A673 (cell line): ENCODE results near the gene ATP5F1D. TPM values are rescaled to one million over a fixed set of nuclear protein-coding genes. Genes with fewer than 3 reads are reported as not detected.
A peak's percentile ranks its signal among the peaks of the same experiment; 100 is the strongest.

Experiments
- BruUV-seq: library from RNA; stranded (reverse); fragments of 400-500 nt; replicated peaks from 2 replicates; lab custom pipeline; 2021; lab: Mats Ljungman, UMichigan
- CTCF ChIA-PET: fragments of 300-600 bp; sonication (Branson Sonifier 250); formaldehyde crosslinking; loops from one replicate; lab custom pipeline; 2022; ENCODE audit warnings: antibody characterized with exemption; lab: Charles Lee
- POLR2A ChIA-PET: fragments of 300-600 bp; sonication (Branson Sonifier 250); formaldehyde crosslinking; loops from one replicate; lab custom pipeline; 2022; ENCODE audit warnings: antibody characterized with exemption; ENCODE audit not compliant: low non-redundant PET; lab: Charles Lee
- DNase-seq: peaks from one replicate; pipeline ENCODE4 v3.0.0-alpha.2; 2015; ENCODE audit warnings: low spot score
- H3K27ac ChIP-seq: fragments of 200-600 bp; sonication (generic); 2 replicates; pipeline ENCODE4 v1.5.1; 2016; ENCODE audit warnings: mixed run types, low read depth, mild to moderate bottlenecking, mixed read lengths, antibody characterized with exemption, low read length; ENCODE audit not compliant: poor library complexity, severe bottlenecking
- H3K27me3 ChIP-seq: fragments of 200-600 bp; sonication (generic); replicated peaks from 2 replicates; pipeline ENCODE4 v1.6.1; 2017; ENCODE audit warnings: mixed run types, low read depth, mild to moderate bottlenecking, mixed read lengths, antibody characterized with exemption, low read length; ENCODE audit not compliant: insufficient read depth, poor library complexity
- H3K36me3 ChIP-seq: fragments of 200-600 bp; sonication (generic); 2 replicates; pipeline ENCODE4 v1.6.1; 2016; ENCODE audit warnings: mixed run types, mild to moderate bottlenecking, mixed read lengths, antibody characterized with exemption, low read length; ENCODE audit not compliant: insufficient read depth, poor library complexity, severe bottlenecking
- H3K4me1 ChIP-seq: fragments of 200-600 bp; sonication (generic); 2 replicates; pipeline ENCODE4 v1.6.1; 2017; ENCODE audit warnings: mixed run types, mild to moderate bottlenecking, mixed read lengths, antibody characterized with exemption, low read length; ENCODE audit not compliant: insufficient read depth, poor library complexity, severe bottlenecking
- H3K4me3 ChIP-seq: fragments of 200-600 bp; sonication (generic); 2 replicates; pipeline ENCODE4 v1.5.1; 2016; ENCODE audit warnings: low read depth, mixed run types, mild to moderate bottlenecking, mixed read lengths, low read length; ENCODE audit not compliant: poor library complexity, severe bottlenecking
- H3K9me3 ChIP-seq: fragments of 200-600 bp; sonication (generic); 2 replicates; pipeline ENCODE4 v1.6.1; 2016; ENCODE audit warnings: mixed run types, low read depth, mild to moderate bottlenecking, mixed read lengths, antibody characterized with exemption, low read length; ENCODE audit not compliant: poor library complexity, severe bottlenecking
- CTCF ChIP-seq: fragments of 300-800, 200-600 bp; sonication (generic); conservative IDR thresholded peaks from 2 replicates; pipeline ENCODE4 v1.5.1; 2017; ENCODE audit warnings: low read depth, mild to moderate bottlenecking, antibody characterized with exemption, low read length, moderate library complexity, mixed read lengths
- EZH2 ChIP-seq: fragments of 200-600 bp; sonication (generic); IDR thresholded peaks from 2 replicates; pipeline ENCODE4 v1.6.1; 2017; ENCODE audit warnings: borderline replicate concordance, low read depth, mild to moderate bottlenecking, mixed read lengths, antibody characterized with exemption, low read length; ENCODE audit not compliant: poor library complexity, severe bottlenecking
- intact Hi-C: fragments of 100-400 bp; cut with micrococcal nuclease; formaldehyde crosslinking; loops from one replicate; pipeline ENCODE4 v1.10.0; 2022; ENCODE audit not compliant: unreplicated experiment
- total RNA-seq: library from RNA; stranded (reverse); gene quantifications from 2 replicates; pipeline ENCODE4 v1.2.3, GENCODE V29; 2021

Gene ATP5F1D
- total RNA-seq, 1 experiment from 2014 or later = 237 TPM

GRCh38 chr19:1273263-1274041 is 31.9 kb downstream of the ATP5F1D start:
- CTCF ChIA-PET = interaction anchor here (0.6 to 1.6 kb wide), 2 partner anchors 29 to 215 kb away, joined by 5 read pairs; no protein-coding TSS in a partner anchor
- BruUV-seq = TSS peak; percentile 67
- intact Hi-C loops = loop anchor here (10.0 kb wide), 2 partner anchors 171 to 321 kb away; partner anchors contain the start of gene MBD3

GRCh38 chr19:1274081-1274851 is 32.7 kb downstream of the ATP5F1D start:
- BruUV-seq = no TSS peak
- TF ChIP-seq EZH2 = no peak
- 0 out of 2 replicates have a peak, but pooled peaks have one; percentile 4 for TF ChIP-seq CTCF
- H3K27ac ChIP-seq = peak overlapping the region; percentile 99
- peaks cover 52% of the 10 kb centered on the region for H3K36me3 ChIP-seq
- ChIA-PET POLR2A (no interaction called here), CTCF (interaction anchor here (0.6 to 1.6 kb wide), 2 partner anchors 30 to 214 kb away, joined by 5 read pairs; no protein-coding TSS in a partner anchor)
- H3K4me3 ChIP-seq = peak overlapping the region; percentile 69
- DNase-seq = no peak
- intact Hi-C loops = loop anchor here (10.0 kb wide), 2 partner anchors 171 to 321 kb away; partner anchors contain the start of gene MBD3
- H3K9me3 ChIP-seq = no peaks in the 10 kb centered on the region
- no peaks in the 10 kb centered on the region for H3K27me3 ChIP-seq
- H3K4me1 ChIP-seq = peaks cover 56% of the 10 kb centered on the region

More at GRCh38 chr19:1273263-1274041, 31.9 kb downstream of the ATP5F1D start:
- Histone ChIP-seq H3K9me3 (no peaks in the 10 kb centered on the region), H3K4me1 (peaks cover 60% of the 10 kb centered on the region), H3K27ac (peak overlapping the region; percentile 99), H3K4me3 (peak overlapping the region; percentile 69), H3K36me3 (peaks cover 48% of the 10 kb centered on the region), H3K27me3 (no peaks in the 10 kb centered on the region)
- TF ChIP-seq EZH2 (no peak), CTCF (no peak)
- DNase-seq = no peak
- POLR2A ChIA-PET = interaction anchor here (0.6 kb wide), 1 partner anchor 135 kb away, joined by 3 read pairs; no protein-coding TSS in a partner anchor

DNA sequence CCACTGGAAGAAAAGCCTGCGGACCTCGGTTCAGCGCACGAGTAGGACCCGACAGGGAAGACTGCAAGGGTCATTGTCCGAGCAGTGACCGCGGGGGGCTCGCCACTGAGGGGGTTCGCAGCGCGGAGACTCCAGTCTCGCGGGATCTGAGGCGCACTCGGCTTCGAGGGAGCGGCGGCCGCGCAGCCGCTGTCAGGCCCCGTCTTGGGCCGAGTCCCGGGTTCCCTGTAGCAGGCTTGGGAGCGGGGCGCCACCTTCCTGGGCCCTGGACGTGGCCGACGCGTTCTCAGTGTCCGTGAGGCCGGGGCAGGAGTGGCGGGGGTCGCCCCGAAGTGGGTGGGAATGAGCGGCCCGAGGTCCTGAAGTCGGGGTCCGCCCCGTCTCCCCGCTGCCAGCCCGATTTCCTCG is 33.3 kb downstream of the ATP5F1D start:
- POLR2A ChIA-PET = no interaction called here
- peaks cover 56% of the 10 kb centered on the region for H3K36me3 ChIP-seq
- BruUV-seq = no TSS peak

More for the DNA sequence above, 33.3 kb downstream of the ATP5F1D start:
- peaks cover 56% of the 10 kb centered on the region for H3K4me1 ChIP-seq
- H3K4me3 ChIP-seq = peak overlapping the region; percentile 69
- H3K27ac ChIP-seq = peak overlapping the region; percentile 99
- DNase-seq = peak; percentile 73
- H3K9me3 ChIP-seq = no peaks in the 10 kb centered on the region
- TF ChIP-seq EZH2 (no peak), CTCF (no peak)
- H3K27me3 ChIP-seq = no peaks in the 10 kb centered on the region
- intact Hi-C loops = loop anchor here (10.0 kb wide), 2 partner anchors 170 to 320 kb away; partner anchors contain the start of gene MBD3
- CTCF ChIA-PET = interaction anchor here (1.0 kb wide), 2 partner anchors 8 to 30 kb away, joined by 3 read pairs; no protein-coding TSS in a partner anchor
